SK-N-MC (cell line): ENCODE results near the gene ATP6V1C2.
A peak's percentile ranks its signal among the peaks of the same experiment; 100 is the strongest.

ENCODE experiments used
- DNase-seq: peaks from one replicate; pipeline ENCODE4 v3.0.0-alpha.2; 2011; ENCODE audit warnings: low read depth, low spot score
- H3K27ac ChIP-seq: fragments of 200-600 bp; sonication (generic); 2 replicates; pipeline ENCODE4 v1.5.1; 2016; ENCODE audit warnings: mixed run types
- H3K36me3 ChIP-seq: fragments of 200-600 bp; sonication (generic); 2 replicates; pipeline ENCODE4 v1.6.1; 2017; ENCODE audit warnings: antibody characterized with exemption, low read length, mixed read lengths; ENCODE audit not compliant: insufficient read depth
- H3K4me3 ChIP-seq: fragments of 200-600 bp; sonication (generic); 2 replicates; pipeline ENCODE4 v1.5.1; 2016
- H3K9ac ChIP-seq: fragments of 200-600 bp; sonication (generic); 2 replicates; pipeline ENCODE4 v1.8.0; 2017; ENCODE audit warnings: mixed run types, mixed read lengths; ENCODE audit not compliant: insufficient read length
- H3K9me3 ChIP-seq: fragments of 200-600 bp; sonication (generic); 2 replicates; pipeline ENCODE4 v1.6.1; 2017; ENCODE audit warnings: low read depth, mild to moderate bottlenecking, antibody characterized with exemption, low read length, moderate library complexity, mixed read lengths
- EZH2 ChIP-seq: fragments of 200-600 bp; sonication (generic); IDR thresholded peaks from one replicate; pipeline ENCODE4 v1.6.1; 2017; ENCODE audit warnings: antibody characterized with exemption
- FOXP2 ChIP-seq: optimal IDR thresholded peaks from 2 replicates; pipeline ENCODE3; 2011; ENCODE audit warnings: mild to moderate bottlenecking, moderate library complexity; ENCODE audit not compliant: insufficient read depth; ENCODE audit errors: extremely low read length, control extremely low read depth
- POLR2AphosphoS5 ChIP-seq: IDR thresholded peaks from 2 replicates; pipeline ENCODE4 v1.6.1; 2012; ENCODE audit warnings: mild to moderate bottlenecking, low read depth, low read length, borderline replicate concordance

The ATP6V1C2 gene

DNA sequence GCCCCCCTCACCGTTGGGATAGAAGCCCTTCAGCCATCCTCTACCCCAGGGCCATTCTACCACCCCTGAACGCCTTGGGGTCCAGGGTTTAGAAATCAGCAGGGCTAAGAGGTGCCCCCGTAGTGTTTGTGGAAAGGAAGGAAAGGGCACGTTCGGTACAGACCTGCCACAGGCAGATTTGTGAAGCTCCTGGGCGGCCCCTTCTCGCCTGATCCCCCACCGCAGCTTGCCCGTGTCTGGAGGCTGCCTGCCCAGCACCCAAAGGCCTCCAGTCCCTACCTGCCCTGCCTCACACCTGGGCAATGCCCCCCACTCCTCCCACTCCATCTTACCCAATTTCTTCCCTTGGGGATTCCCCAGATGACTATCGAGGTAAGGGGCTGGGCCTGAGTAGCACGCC, 21.2 kb downstream of the ATP6V1C2 start:
- H3K36me3 ChIP-seq: no peaks in the 10 kb centered on the region
- TF ChIP-seq POLR2AphosphoS5 (no peak), EZH2 (no peak), FOXP2 (no peak)
- no peak for DNase-seq

DNA sequence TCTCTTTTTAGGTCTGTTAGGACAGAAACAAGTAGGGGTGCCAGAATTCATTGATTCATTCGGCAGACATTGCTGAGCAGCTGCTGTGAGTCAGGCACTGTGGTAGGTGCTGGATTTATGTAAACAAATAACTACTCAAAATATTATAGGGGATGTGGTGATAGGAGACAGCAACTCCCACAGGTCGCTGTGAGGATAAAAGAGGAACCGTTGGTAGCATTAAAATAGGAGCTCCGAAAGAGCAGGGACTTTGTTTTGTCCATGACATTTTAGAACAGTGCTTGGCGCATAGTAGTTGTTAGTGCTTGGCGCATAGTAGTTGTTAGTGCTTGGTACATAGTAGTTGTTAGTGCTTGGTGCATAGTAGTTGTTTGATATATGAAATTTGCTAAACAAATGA, 29.2 kb downstream of the ATP6V1C2 start:
- no peak overlapping the region for H3K27ac ChIP-seq
- H3K9me3 ChIP-seq: no peaks in the 10 kb centered on the region
- no peak for DNase-seq
- H3K9ac ChIP-seq: no peak overlapping the region
- no peaks in the 10 kb centered on the region for H3K36me3 ChIP-seq
- no peak overlapping the region for H3K4me3 ChIP-seq
- TF ChIP-seq POLR2AphosphoS5 (no peak), FOXP2 (no peak), EZH2 (no peak)

More for the DNA sequence above, 21.2 kb downstream of the ATP6V1C2 start:
- H3K9me3 ChIP-seq: no peaks in the 10 kb centered on the region
- no peak overlapping the region for H3K27ac ChIP-seq
- no peak overlapping the region for H3K4me3 ChIP-seq
- H3K9ac ChIP-seq: no peak overlapping the region

- H3K9ac ChIP-seq: no peak overlapping the region
- H3K4me3 ChIP-seq: no peak overlapping the region
- no peaks in the 10 kb centered on the region for H3K36me3 ChIP-seq
- no peak overlapping the region for H3K27ac ChIP-seq
- TF ChIP-seq EZH2 (no peak), FOXP2 (no peak), POLR2AphosphoS5 (no peak)
- no peaks in the 10 kb centered on the region for H3K9me3 ChIP-seq
- DNase-seq: peak; percentile 10
Observed at GRCh38 chr2:10752236-10752635, 30.8 kb downstream of the ATP6V1C2 start.

DNA sequence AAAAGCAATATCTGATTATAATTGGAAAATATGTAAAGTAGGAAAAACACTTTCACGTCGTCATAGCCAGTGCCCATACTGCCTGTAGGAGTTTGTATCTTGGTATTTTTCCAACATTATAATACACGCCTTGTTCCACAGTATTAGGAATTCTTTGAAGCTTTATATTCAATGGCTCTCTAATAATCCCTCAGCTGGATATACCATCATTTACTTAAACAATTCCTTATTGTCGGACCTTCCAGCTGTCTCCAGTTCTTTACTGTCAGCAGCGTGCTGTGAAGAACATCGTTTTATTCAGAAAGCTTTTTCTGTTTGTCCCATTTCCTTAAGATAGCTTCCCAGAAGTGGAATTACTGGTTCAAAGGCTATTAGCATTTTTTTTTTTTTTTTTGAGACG, 31.7 kb downstream of the ATP6V1C2 start:
- DNase-seq: no peak
- Histone ChIP-seq H3K36me3 (no peaks in the 10 kb centered on the region), H3K4me3 (no peak overlapping the region), H3K27ac (no peak overlapping the region), H3K9ac (no peak overlapping the region), H3K9me3 (no peaks in the 10 kb centered on the region)
- no peak for TF ChIP-seq EZH2
- no peak for TF ChIP-seq FOXP2
- TF ChIP-seq POLR2AphosphoS5: no peak

DNA sequence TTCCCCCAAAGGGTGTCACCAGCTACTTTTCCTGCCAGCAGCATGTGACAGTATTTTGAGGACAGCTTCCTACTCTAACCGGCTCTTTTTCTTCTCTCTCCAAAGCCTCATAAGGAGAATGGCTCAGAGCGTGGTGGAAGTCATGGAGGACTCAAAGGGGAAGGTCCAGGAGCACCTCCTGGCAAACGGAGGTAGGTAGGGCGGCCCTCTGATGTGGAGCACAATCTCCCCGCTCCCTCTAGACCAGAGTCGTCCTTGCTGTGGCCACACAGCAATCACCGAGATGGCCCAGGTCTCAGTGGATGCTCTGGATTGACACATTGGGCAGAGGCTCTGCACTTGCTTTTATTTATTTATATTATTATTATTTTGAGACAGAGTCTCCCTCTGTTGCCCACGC, 32.4 kb downstream of the ATP6V1C2 start:
- DNase-seq: no peak
- TF ChIP-seq POLR2AphosphoS5 (no peak), FOXP2 (no peak), EZH2 (no peak)
- H3K27ac ChIP-seq: no peak overlapping the region
- no peak overlapping the region for H3K9ac ChIP-seq
- no peaks in the 10 kb centered on the region for H3K9me3 ChIP-seq
- H3K4me3 ChIP-seq: no peak overlapping the region
- no peaks in the 10 kb centered on the region for H3K36me3 ChIP-seq

DNA sequence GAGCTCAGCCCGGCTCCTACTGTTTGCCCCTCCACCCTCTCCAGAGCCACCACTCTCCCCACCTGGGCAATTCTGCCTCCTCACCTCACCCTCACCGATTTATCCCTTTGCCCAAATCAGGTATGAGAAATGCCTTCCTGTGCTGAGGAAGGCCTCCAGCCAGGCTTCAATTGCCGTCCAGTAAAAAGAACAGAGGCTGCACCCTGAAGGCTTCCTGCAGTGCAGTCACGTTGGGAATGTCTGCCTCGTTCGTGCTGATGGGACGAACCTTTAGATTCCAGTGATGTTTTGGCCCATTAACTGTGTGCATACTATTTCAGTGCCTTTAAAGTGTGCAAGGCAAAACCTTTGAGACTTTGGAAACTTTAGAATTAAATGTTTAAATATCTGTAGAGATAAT, 34.2 kb downstream of the ATP6V1C2 start:
- Histone ChIP-seq H3K9ac (no peak overlapping the region), H3K9me3 (no peaks in the 10 kb centered on the region), H3K36me3 (no peaks in the 10 kb centered on the region), H3K4me3 (no peak overlapping the region), H3K27ac (no peak overlapping the region)
- no peak for TF ChIP-seq EZH2
- no peak for TF ChIP-seq POLR2AphosphoS5
- no peak for TF ChIP-seq FOXP2
- no peak for DNase-seq

DNA sequence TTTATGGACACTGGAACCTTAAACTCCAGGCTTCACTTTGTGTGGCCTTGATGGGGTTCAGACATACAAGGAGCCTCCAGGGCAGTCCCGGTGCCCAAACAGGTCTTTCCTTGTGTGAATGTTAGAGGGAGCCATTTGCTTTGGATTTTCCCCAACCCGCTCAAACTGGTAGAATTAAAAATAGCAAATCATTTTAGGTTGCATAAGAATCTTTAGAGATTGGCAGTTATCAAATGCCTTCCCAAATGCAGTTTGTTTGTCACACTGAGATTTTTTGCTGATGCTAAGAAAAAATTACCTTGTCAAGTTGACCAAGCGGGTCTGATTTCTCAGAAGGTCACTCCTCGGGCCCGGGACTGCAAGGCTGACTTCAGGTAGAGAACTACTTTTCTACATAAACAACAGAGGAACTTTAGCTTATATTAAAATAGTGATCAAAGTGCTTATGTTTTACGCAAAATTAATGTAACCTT, 36.4 kb downstream of the ATP6V1C2 start:
- Histone ChIP-seq H3K9me3 (no peaks in the 10 kb centered on the region), H3K4me3 (no peak overlapping the region), H3K36me3 (no peaks in the 10 kb centered on the region), H3K9ac (no peak overlapping the region), H3K27ac (no peak overlapping the region)
- no peak for DNase-seq
- TF ChIP-seq EZH2: no peak
- no peak for TF ChIP-seq POLR2AphosphoS5
- no peak for TF ChIP-seq FOXP2

- H3K36me3 ChIP-seq: no peaks in the 10 kb centered on the region
- H3K27ac ChIP-seq: no peak overlapping the region
- TF ChIP-seq EZH2 (no peak), POLR2AphosphoS5 (no peak), FOXP2 (no peak)
- H3K4me3 ChIP-seq: no peak overlapping the region
- DNase-seq: no peak
- H3K9ac ChIP-seq: no peak overlapping the region
- H3K9me3 ChIP-seq: no peaks in the 10 kb centered on the region
Observed at GRCh38 chr2:10759151-10759714, 37.8 kb downstream of the ATP6V1C2 start.

- no peak for TF ChIP-seq POLR2AphosphoS5
- no peak for TF ChIP-seq EZH2
- no peak for TF ChIP-seq FOXP2
- H3K9ac ChIP-seq: no peak overlapping the region
Observed at GRCh38 chr2:10760794-10761504, 39.5 kb downstream of the ATP6V1C2 start.

More at GRCh38 chr2:10760794-10761504, 39.5 kb downstream of the ATP6V1C2 start:
- DNase-seq: no peak
- no peak overlapping the region for H3K27ac ChIP-seq
- H3K9me3 ChIP-seq: no peaks in the 10 kb centered on the region
- no peaks in the 10 kb centered on the region for H3K36me3 ChIP-seq
- no peak overlapping the region for H3K4me3 ChIP-seq
